HepG2 (cell line): ENCODE measurements around the gene ARL3. TPM values are rescaled to one million over a fixed set of nuclear protein-coding genes. Genes with fewer than 3 reads are reported as not detected.

Source experiments
- ATAD3A ChIP-seq: sonication (generic); formaldehyde crosslinking; IDR thresholded peaks from 2 replicates; pipeline ENCODE4 v1.4.0; 2020; ENCODE audit warnings: missing genetic modification reagents
- PRDM15 ChIP-seq: sonication (generic); formaldehyde crosslinking; IDR thresholded peaks from 2 replicates; pipeline ENCODE4 v1.4.0; 2020; ENCODE audit warnings: missing genetic modification reagents
- RNF2 ChIP-seq: fragments of 450-650 bp; conservative IDR thresholded peaks from 2 replicates; pipeline ENCODE4 v1.6.1; 2016; ENCODE audit warnings: low read depth
- RXRA ChIP-seq: sonication (generic); formaldehyde crosslinking; IDR thresholded peaks from 2 replicates; pipeline ENCODE4 v1.5.1; 2020; ENCODE audit warnings: missing genetic modification reagents
- RXRB ChIP-seq: IDR thresholded peaks from 2 replicates; pipeline ENCODE4 v1.6.1; 2016; ENCODE audit warnings: borderline replicate concordance, missing genetic modification reagents, missing compliant biosample characterization
- ZBTB21 ChIP-seq: sonication (generic); formaldehyde crosslinking; IDR thresholded peaks from 2 replicates; pipeline ENCODE4 v1.4.0; 2020; ENCODE audit warnings: missing genetic modification reagents
- ZNF142 ChIP-seq: sonication (generic); formaldehyde crosslinking; IDR thresholded peaks from 2 replicates; pipeline ENCODE4 v1.4.0; 2020; ENCODE audit warnings: missing genetic modification reagents
- ZNF230 ChIP-seq: sonication (generic); formaldehyde crosslinking; IDR thresholded peaks from 2 replicates; pipeline ENCODE4 v1.4.0; 2020; ENCODE audit warnings: mild to moderate bottlenecking, missing genetic modification reagents
- ZNF232 ChIP-seq: sonication (generic); formaldehyde crosslinking; IDR thresholded peaks from 2 replicates; pipeline ENCODE4 v1.4.0; 2020; ENCODE audit warnings: missing genetic modification reagents, borderline replicate concordance
- ZNF337 ChIP-seq: sonication (generic); formaldehyde crosslinking; IDR thresholded peaks from 2 replicates; pipeline ENCODE4 v1.5.1; 2020; ENCODE audit warnings: missing genetic modification reagents, low read depth, mild to moderate bottlenecking, borderline replicate concordance
- polyA plus RNA-seq, 8 experiments: library from polyadenylated mRNA; depleted of rRNA in 3 of 8; stranded (reverse) in 7 of 8; unstranded in 1 of 8; fragments of >200 nt; fragmentation: Illumina TruSeq in 4 of 8; extraction: Trizol in 4 of 8; gene quantifications; 2 replicates each; pipeline versions ENCODE4 v1.2.1 to v1.2.3, GENCODE V29; 2011 to 2016; ENCODE audit warnings: low read depth in 4 of 8, missing spikeins in 1 of 8, mixed read lengths in 1 of 8; ENCODE audit not compliant: insufficient read depth in 1 of 8
- total RNA-seq, 5 experiments: library from RNA; depleted of rRNA; stranded (reverse); fragments of >200 nt; fragmentation: Illumina TruSeq; extraction: Trizol; gene quantifications; 2 replicates each; pipeline ENCODE4 v1.2.3, GENCODE V29; 2016; ENCODE audit warnings: low read depth in 1 of 5
- TF ChIP-seq, protein P1 (sequence below): sonication (generic); formaldehyde crosslinking; IDR thresholded peaks from 2 replicates; pipeline ENCODE4; 2020; ENCODE audit warnings: missing genetic modification reagents, mild to moderate bottlenecking, borderline replicate concordance
- TF ChIP-seq, protein P2 (sequence below): sonication (generic); formaldehyde crosslinking; IDR thresholded peaks from 2 replicates; pipeline ENCODE4 v1.5.0; 2020; ENCODE audit warnings: missing genetic modification reagents
- TF ChIP-seq, protein P3 (sequence below): sonication (generic); formaldehyde crosslinking; IDR thresholded peaks from 2 replicates; pipeline ENCODE4 v1.5.1; 2020; ENCODE audit warnings: mild to moderate bottlenecking, missing genetic modification reagents, borderline replicate concordance

The ARL3 gene
- total and polyA plus RNA-seq, 2 of the 13 experiments (the other 11 are each of a cell fraction or from before 2014, with no cell fraction given), result 5.2 to 6.6 TPM

DNA sequence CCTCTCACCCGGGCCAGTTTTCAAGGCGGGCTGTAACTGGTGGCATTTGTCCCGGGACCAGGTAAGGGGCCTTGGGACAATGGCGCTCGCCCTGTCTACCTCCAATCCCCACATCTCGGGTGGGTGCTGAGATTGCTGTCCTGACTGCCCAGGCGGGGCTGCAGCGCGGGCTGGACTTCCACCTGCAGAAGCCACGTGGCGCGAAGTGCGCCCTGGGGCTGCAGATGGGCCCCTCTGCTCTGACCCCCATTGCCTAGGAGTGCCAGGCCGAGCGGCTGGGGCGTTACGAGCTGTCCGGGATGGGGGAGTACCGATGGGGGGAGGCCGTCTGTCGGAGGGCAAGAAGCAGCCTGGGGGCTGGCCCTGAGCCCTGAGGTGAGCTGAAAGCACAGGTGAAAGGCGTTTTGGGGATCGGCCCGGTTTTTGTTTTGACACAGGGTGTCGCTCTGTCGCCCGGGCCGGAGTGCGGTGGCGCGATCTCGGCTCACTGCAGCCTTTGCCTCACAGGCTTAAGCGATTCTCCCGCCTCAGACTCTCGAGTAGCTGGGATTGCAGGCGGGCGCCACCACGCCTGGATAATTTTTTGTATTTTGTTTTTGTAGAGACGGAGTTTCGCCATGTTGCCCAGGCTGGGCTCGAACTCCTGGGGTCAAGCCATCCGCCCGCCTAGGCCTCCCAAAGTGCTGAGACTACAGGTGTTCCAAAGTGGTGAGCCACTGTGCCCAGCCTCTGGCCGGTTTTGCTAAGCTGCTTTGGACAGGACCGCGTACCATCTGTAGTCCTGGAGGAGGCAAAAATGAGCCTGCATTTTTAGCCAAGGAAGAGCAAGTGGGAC is 641 bp upstream of the ARL3 start, which contains the start of gene SFXN2 (continued):
- TF ChIP-seq ZNF142 (no peak), ZNF230 (no peak; the same call in 1 of the 2 replicates), ZNF232 (CRISPR knock-in tag) (peak; percentile 68; the same call in 1 of the 2 replicates), RXRA (CRISPR knock-in tag) (peak; percentile 49; the same call in 1 of the 2 replicates), PRDM15 (CRISPR knock-in tag) (no peak), ZBTB21 (CRISPR knock-in tag) (no peak), ATAD3A (CRISPR knock-in tag) (no peak), ZNF337 (peak; percentile 90; the same call in 1 of the 2 replicates), RXRB (CRISPR knock-in tag) (no peak), RNF2 (peak; percentile 66; the same call in 1 of the 2 replicates)
- TF ChIP-seq, protein P1, sequence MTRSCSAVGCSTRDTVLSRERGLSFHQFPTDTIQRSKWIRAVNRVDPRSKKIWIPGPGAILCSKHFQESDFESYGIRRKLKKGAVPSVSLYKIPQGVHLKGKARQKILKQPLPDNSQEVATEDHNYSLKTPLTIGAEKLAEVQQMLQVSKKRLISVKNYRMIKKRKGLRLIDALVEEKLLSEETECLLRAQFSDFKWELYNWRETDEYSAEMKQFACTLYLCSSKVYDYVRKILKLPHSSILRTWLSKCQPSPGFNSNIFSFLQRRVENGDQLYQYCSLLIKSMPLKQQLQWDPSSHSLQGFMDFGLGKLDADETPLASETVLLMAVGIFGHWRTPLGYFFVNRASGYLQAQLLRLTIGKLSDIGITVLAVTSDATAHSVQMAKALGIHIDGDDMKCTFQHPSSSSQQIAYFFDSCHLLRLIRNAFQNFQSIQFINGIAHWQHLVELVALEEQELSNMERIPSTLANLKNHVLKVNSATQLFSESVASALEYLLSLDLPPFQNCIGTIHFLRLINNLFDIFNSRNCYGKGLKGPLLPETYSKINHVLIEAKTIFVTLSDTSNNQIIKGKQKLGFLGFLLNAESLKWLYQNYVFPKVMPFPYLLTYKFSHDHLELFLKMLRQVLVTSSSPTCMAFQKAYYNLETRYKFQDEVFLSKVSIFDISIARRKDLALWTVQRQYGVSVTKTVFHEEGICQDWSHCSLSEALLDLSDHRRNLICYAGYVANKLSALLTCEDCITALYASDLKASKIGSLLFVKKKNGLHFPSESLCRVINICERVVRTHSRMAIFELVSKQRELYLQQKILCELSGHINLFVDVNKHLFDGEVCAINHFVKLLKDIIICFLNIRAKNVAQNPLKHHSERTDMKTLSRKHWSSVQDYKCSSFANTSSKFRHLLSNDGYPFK (CRISPR knock-in tag), result peak; percentile 20; the same call in 1 of the 2 replicates
- TF ChIP-seq, protein P2, sequence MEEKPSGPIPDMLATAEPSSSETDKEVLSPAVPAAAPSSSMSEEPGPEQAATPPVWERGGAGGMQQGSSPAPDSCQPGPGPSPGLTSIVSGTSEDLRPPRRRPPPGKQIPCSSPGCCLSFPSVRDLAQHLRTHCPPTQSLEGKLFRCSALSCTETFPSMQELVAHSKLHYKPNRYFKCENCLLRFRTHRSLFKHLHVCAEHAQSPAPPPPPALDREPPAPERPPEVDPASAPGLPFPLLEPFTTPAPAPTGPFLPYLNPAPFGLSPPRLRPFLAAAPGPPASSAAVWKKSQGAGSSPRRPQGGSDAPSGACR (CRISPR knock-in tag), result peak; percentile 77; the same call in 1 of the 2 replicates
- TF ChIP-seq, protein P3, sequence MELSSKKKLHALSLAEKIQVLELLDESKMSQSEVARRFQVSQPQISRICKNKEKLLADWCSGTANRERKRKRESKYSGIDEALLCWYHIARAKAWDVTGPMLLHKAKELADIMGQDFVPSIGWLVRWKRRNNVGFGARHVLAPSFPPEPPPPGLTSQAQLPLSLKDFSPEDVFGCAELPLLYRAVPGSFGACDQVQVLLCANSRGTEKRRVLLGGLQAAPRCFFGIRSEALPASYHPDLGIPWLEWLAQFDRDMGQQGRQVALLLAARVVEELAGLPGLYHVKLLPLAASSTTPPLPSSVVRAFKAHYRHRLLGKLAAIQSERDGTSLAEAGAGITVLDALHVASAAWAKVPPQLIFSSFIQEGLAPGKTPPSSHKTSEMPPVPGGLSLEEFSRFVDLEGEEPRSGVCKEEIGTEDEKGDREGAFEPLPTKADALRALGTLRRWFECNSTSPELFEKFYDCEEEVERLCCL, result no peak
